ENCODE results near the gene ZNF345. TPM values are rescaled to one million over a fixed set of nuclear protein-coding genes. Genes with fewer than 3 reads are reported as not detected.

The ZNF345 gene
- total RNA-seq, 4 donors from 2014 or later, result 2.6 to 7.4 (median 4.2) TPM

DNA sequence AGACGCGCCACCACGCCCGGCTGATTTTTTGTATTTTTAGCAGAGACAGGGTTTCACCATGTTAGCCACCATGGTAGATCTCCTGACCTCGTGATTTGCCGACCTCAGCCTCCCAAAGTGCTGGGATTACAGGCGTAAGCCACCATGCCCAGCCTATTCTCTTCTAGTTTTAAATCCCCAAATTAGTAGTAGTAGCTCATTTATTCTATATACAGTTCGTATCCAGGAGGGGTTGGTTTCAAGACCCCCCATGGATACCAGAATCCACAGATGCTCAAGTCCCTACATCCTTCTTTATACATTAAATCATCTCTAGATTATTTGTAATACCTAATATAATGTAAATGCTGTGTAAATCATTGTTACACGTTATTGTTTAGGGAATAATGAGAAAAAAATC is 67.4 kb downstream of the ZNF345 start:
- TF ChIP-seq, protein P1, sequence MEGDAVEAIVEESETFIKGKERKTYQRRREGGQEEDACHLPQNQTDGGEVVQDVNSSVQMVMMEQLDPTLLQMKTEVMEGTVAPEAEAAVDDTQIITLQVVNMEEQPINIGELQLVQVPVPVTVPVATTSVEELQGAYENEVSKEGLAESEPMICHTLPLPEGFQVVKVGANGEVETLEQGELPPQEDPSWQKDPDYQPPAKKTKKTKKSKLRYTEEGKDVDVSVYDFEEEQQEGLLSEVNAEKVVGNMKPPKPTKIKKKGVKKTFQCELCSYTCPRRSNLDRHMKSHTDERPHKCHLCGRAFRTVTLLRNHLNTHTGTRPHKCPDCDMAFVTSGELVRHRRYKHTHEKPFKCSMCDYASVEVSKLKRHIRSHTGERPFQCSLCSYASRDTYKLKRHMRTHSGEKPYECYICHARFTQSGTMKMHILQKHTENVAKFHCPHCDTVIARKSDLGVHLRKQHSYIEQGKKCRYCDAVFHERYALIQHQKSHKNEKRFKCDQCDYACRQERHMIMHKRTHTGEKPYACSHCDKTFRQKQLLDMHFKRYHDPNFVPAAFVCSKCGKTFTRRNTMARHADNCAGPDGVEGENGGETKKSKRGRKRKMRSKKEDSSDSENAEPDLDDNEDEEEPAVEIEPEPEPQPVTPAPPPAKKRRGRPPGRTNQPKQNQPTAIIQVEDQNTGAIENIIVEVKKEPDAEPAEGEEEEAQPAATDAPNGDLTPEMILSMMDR (IDR thresholded peaks at IDR 0.05), result no peak
- DNase-seq (ENCODE audit: low spot score) (no peak), ATAC-seq (ENCODE audit: low FRiP score) (no peak)

Small RNA genes within 50 kb of the gene (small RNA-seq; reads per million reads assigned to genes)
- gene RF00019, result not detected

Other genes starting within 250 kb of the ZNF345 start
- 1 to 10 TPM in 3 of 4 donors, under 1 TPM in 1; 0.79 to 5.0 (median 4.3) TPM for gene ZNF382, start 245.6 kb upstream of the ZNF345 start, total RNA-seq
- gene ZNF461, start 184.0 kb upstream of the ZNF345 start, total RNA-seq, result 1 to 10 TPM; 4.2 to 8.0 (median 6.9) TPM
- 10 to 100 TPM in 1 of 4 donors, 1 to 10 TPM in 3; 6.4 to 11.2 (median 8.0) TPM for gene ZNF567, start 163.3 kb upstream of the ZNF345 start, total RNA-seq
- 1 to 10 TPM; 1.7 to 4.6 (median 3.5) TPM for gene ZNF850, start 78.1 kb upstream of the ZNF345 start, total RNA-seq
- 1 to 10 TPM; 4.0 to 8.4 (median 4.4) TPM for gene ZNF790, start 12.5 kb upstream of the ZNF345 start, total RNA-seq
- gene ZNF829, start 65.4 kb downstream of the ZNF345 start, total RNA-seq, result 1 to 10 TPM; 1.7 to 3.9 (median 3.2) TPM
- 10 to 100 TPM in 2 of 4 donors, 1 to 10 TPM in 2; 5.6 to 13.2 (median 8.4) TPM for gene ZNF568, start 65.5 kb downstream of the ZNF345 start, total RNA-seq
- 1 to 10 TPM; 8.0 to 9.2 (median 8.8) TPM for gene ZNF420, start 227.6 kb downstream of the ZNF345 start, total RNA-seq